ENCODE data around the gene NPLOC4.

NPLOC4 gene

DNA sequence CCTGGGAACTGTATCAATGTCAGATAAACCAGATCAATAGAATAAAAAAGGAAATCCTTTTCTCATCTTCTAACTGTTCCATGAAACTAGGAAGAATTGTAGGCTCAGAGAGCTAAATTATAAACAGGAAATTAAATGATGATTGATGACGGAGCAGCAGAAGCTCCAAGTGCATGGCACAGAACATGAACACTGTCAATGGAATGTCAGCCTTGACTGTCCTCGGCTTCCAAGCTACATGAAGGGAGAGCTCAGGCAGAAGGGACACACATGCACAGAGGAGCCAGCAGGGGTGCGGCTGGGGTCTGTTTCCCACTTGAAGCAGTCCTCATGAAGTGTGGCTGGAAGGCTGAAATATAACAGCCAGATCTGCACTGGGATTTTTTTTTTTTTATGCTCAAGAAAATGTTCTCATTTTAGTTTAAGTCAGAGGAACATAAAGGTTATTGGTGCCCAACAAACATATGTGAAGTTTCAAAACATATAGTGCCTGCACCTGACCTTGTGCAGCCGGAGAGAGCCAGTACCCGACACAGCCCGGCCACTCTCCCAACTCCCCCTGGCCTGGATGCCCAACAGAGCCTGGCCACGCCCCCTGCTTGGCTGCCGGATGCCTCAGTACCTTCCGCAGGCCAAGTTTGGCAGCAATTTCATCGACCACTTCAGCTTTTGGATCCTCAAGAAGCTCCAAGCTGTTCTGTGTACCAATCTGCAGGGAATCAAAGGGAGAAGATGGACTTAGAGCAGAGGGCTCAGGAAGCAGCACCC lies 37.0 kb downstream of the NPLOC4 start:
- Mint-ChIP-seq H3K27ac (peak overlapping the region; percentile 78), H3K4me3 (no peak overlapping the region), H3K4me1 (no peaks in the 10 kb centered on the region), H3K9me3 (no peaks in the 10 kb centered on the region), H3K36me3 (ENCODE audit: low read depth) (peaks cover 59% of the 10 kb centered on the region), H3K27me3 (ENCODE audit: low read depth, poor library complexity) (no peaks in the 10 kb centered on the region)
- TF ChIP-seq, protein P1, sequence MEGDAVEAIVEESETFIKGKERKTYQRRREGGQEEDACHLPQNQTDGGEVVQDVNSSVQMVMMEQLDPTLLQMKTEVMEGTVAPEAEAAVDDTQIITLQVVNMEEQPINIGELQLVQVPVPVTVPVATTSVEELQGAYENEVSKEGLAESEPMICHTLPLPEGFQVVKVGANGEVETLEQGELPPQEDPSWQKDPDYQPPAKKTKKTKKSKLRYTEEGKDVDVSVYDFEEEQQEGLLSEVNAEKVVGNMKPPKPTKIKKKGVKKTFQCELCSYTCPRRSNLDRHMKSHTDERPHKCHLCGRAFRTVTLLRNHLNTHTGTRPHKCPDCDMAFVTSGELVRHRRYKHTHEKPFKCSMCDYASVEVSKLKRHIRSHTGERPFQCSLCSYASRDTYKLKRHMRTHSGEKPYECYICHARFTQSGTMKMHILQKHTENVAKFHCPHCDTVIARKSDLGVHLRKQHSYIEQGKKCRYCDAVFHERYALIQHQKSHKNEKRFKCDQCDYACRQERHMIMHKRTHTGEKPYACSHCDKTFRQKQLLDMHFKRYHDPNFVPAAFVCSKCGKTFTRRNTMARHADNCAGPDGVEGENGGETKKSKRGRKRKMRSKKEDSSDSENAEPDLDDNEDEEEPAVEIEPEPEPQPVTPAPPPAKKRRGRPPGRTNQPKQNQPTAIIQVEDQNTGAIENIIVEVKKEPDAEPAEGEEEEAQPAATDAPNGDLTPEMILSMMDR (IDR thresholded peaks at IDR 0.05) = no peak
- no peak for DNase-seq

DNA sequence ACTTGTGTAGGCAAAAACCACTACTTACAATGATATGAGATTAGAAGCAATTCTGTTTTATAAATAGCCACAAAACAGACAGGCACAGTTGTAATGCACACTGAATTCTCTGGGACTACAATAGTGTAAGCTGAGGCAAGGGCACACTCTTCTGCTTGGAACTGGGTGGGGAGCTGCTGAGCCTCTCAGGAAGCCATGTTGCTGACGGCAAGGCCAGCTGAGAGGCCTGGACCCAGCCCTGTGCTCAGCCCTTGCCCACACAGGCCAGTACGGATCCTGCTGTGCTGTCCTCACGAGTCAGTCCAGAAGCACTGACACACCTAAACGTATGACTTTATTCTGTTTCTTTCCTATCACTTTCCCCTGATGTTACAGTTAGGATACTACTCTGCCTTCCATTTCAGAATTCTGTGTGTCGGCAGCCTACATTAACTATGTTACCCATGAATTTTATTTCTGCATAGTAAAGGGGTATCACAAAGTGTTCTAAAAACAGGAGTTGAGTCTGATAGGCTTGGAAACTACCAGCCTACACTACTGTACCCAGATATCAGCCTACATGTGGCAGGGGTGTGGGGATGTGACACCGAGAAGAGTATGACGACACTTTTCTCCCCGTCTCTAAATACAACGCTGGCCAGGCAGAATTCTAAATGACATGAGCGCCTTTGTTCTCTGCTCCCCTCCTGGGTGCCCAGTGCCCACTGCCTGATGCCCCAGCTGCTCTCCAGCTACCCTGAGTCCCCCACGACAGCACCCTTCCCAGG lies 43.6 kb downstream of the NPLOC4 start:
- Mint-ChIP-seq H3K4me1 (no peaks in the 10 kb centered on the region), H3K36me3 (ENCODE audit: low read depth) (peaks cover 68% of the 10 kb centered on the region), H3K27ac (peak overlapping the region; percentile 36), H3K9me3 (no peaks in the 10 kb centered on the region), H3K27me3 (ENCODE audit: low read depth, poor library complexity) (peaks cover under 1% of the 10 kb centered on the region), H3K4me3 (no peak overlapping the region)
- TF ChIP-seq, protein P1 (IDR thresholded peaks at IDR 0.05) = no peak
- no peak for DNase-seq

DNA sequence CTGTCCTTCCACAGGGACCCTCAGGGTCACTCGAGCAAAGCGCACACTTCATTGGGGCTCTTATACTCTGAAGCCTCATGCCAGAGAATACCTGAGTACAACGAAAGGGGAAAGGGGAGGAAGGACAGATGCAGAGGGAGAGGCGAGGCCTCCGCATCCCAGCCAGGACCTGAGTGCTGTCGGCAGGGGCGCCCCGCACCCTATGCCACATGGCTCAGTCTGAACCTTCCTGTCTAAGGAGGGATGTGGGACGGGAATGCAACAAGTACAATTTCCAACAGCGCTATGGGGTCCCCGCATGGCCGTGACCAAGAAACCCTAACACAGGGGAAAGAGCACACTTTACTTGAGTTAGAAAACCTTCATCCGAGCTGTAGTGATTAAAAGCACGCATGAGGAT lies 44.9 kb downstream of the NPLOC4 start:
- Mint-ChIP-seq H3K4me3 (no peak overlapping the region), H3K27me3 (ENCODE audit: low read depth, poor library complexity) (peaks cover 2% of the 10 kb centered on the region), H3K4me1 (no peaks in the 10 kb centered on the region), H3K36me3 (ENCODE audit: low read depth) (peaks cover 68% of the 10 kb centered on the region), H3K9me3 (no peaks in the 10 kb centered on the region), H3K27ac (peak overlapping the region; percentile 72)
- TF ChIP-seq, protein P1 (IDR thresholded peaks at IDR 0.05) = no peak
- DNase-seq = no peak

DNA sequence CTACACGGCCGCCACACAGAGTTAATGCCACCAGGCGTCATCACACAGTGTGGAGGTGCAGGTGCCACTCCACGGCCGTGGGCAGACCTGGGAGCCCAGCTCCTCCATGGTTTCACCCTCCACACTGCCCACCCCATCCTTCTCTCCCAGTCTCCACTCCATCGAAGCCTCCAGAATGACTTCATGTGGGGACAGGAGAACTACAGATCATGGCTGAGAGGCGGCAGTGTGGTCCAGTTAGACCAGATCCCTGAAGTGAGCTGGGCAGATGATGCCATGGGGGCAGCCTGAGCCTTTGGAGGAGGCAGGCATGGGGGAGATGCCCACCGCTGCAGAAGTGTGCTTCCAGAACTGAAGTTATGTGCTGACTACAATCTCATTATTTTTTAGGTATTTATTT lies 46.8 kb downstream of the NPLOC4 start:
- no peaks in the 10 kb centered on the region for H3K4me1 Mint-ChIP-seq
- H3K36me3 Mint-ChIP-seq (ENCODE audit: low read depth) = peaks cover 73% of the 10 kb centered on the region
- no peak overlapping the region for H3K4me3 Mint-ChIP-seq
- H3K27me3 Mint-ChIP-seq (ENCODE audit: low read depth, poor library complexity) = peaks cover 6% of the 10 kb centered on the region
- TF ChIP-seq, protein P1 (IDR thresholded peaks at IDR 0.05) = no peak
- H3K27ac Mint-ChIP-seq = no peak overlapping the region
- no peak for DNase-seq
- H3K9me3 Mint-ChIP-seq = no peaks in the 10 kb centered on the region

DNA sequence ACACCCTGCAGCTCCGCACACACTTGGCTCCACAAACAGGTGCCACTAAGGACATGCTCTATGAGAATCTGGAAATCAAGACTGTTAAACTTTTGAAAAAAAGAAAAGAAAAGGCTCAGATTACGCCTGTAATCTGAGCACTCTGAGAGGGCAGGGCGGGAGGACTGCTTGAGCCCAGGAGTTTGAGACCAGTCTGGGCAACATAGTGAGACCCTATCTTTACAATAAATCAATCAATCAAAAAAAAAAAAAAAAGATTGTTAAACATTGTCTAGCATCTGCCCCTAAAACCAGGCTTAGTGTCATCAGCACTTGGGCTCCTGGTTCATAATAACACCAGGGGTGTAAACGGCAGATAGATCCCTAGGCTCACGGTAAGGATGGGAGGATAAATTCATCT lies 47.3 kb downstream of the NPLOC4 start:
- Mint-ChIP-seq H3K36me3 (ENCODE audit: low read depth) (peaks cover 74% of the 10 kb centered on the region), H3K27me3 (ENCODE audit: low read depth, poor library complexity) (peaks cover 6% of the 10 kb centered on the region), H3K4me1 (peaks cover 3% of the 10 kb centered on the region), H3K4me3 (no peak overlapping the region), H3K27ac (no peak overlapping the region), H3K9me3 (no peaks in the 10 kb centered on the region)
- DNase-seq = no peak
- TF ChIP-seq, protein P1 (IDR thresholded peaks at IDR 0.05) = no peak

Data from nephron progenitor cell (in vitro differentiated cells).